ENCODE data around the gene CADPS2. TPM values are rescaled to one million over a fixed set of nuclear protein-coding genes. Genes with fewer than 3 reads are reported as not detected.

CADPS2 gene
- total and polyA plus RNA-seq, 8 donors, result 7.0 to 57.8 (median 29.7) TPM

DNA sequence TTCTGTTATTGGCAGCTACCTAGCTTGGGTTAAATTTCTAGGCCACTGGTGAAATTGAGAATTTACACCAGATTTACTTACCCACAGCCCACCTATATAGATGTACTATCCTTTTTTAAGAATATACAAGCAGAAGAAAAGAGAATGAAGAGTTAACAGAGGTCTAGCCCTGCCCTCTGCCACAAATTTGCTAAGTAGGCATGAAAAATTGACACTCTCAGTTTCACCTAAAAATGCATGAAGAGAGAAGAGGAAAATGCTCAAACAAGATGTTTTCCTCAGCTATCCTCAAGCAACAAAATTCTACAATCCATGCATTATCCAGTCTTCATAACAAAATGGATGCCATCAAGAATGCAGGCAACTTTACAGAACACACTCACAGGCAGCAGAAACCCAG is 158.9 kb downstream of the CADPS2 start:
- Histone ChIP-seq H3K27ac (no peak overlapping the region), H3K4me3 (no peak overlapping the region), H3K27me3 (no peaks in the 10 kb centered on the region), H3K4me1 (peaks cover 0 to 20% (median 7%) of the 10 kb centered on the region in 4 donors), H3K9me3 (no peaks in the 10 kb centered on the region), H3K36me3 (no peaks in the 10 kb centered on the region)
- intact Hi-C loops (cut with DNase I; ENCODE audit: low total_unique reads), result no loop called here
- TF ChIP-seq POLR2A (IDR thresholded peaks at IDR 0.05), result no peak
- TF ChIP-seq POLR2AphosphoS5 (IDR thresholded peaks at IDR 0.05), result no peak
- no peak for TF ChIP-seq EP300 (IDR thresholded peaks at IDR 0.05)
- TF ChIP-seq CTCF (IDR thresholded peaks at IDR 0.05), result no peak
- no peak for DNase-seq

- no peaks in the 10 kb centered on the region for H3K36me3 ChIP-seq
- no peak for TF ChIP-seq EP300 (IDR thresholded peaks at IDR 0.05)
- TF ChIP-seq POLR2A (IDR thresholded peaks at IDR 0.05), result no peak
- TF ChIP-seq POLR2AphosphoS5 (IDR thresholded peaks at IDR 0.05), result no peak
- TF ChIP-seq CTCF (IDR thresholded peaks at IDR 0.05), result no peak
- 42 to 58% (median 49%) methylated on average over 2 of the region's 2 CpGs for WGBS, 5 donors
- no peaks in the 10 kb centered on the region for H3K27me3 ChIP-seq
- H3K9me3 ChIP-seq, result no peaks in the 10 kb centered on the region
- H3K4me3 ChIP-seq, result no peak overlapping the region
- intact Hi-C loops (cut with DNase I; ENCODE audit: low total_unique reads), result no loop called here
- DNase-seq, result no peak
- H3K4me1 ChIP-seq, result peaks cover 0 to 20% (median 7%) of the 10 kb centered on the region in 4 donors
- H3K27ac ChIP-seq, result no peak overlapping the region
Measured at GRCh38 chr7:122726881-122727280, 159.4 kb downstream of the CADPS2 start.

DNA sequence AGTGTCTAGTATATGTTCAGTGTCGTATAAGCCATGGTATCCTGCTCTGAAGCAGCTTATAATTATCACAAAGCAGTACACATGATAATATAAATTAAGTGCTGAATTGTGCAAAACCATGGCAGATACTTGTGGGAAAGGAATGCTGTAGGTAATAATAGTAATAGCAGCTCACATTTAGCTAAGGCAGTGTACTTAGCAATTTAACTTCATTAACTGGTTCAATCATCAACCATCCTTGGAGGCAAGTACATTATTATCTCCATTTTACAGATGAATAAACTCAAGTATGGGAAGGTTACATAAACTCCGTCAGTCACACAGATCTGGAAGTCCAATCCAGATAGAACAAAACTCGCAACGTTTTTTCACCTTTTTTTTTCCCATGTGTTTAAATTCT is 161.9 kb downstream of the CADPS2 start:
- no peaks in the 10 kb centered on the region for H3K36me3 ChIP-seq
- no peak for DNase-seq
- WGBS, 5 donors, result 79 to 86% (median 83%) methylated on average over 4 of the region's 4 CpGs

DNA sequence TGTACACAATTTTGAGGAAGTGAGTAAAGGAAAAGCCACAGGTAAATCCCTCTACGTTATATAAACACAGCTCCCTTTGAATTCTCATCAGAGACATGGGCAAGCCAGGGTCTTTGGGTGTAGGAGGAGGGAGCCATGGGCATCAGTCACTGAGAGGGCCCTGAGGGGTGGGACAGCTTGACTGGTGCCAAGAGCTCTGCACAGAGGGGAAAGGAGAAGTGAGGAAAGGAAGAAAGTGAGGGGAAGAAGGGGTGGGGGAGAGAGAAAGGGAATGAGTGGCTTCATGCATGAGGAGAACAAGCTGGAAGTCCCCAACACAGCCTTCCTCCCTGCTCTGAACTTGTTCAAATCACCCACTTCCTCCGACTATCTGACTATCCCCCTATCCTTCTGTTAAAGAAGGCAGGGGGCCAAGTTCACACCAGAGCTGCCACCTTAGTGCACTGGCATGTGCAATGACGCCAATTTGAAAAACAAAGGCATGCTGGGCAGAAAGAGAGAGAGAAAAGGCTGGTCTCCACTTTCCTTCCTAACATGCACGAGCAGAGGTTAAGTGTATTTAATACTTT is 167.2 kb downstream of the CADPS2 start:
- TF ChIP-seq POLR2AphosphoS5 (IDR thresholded peaks at IDR 0.05) (no peak), CTCF (IDR thresholded peaks at IDR 0.05) (no peak), POLR2A (IDR thresholded peaks at IDR 0.05) (no peak), EP300 (IDR thresholded peaks at IDR 0.05) (no peak)
- H3K4me1 ChIP-seq, result no peaks in the 10 kb centered on the region
- H3K27ac ChIP-seq, result no peak overlapping the region
- H3K36me3 ChIP-seq, result no peaks in the 10 kb centered on the region
- H3K4me3 ChIP-seq, result no peak overlapping the region
- no peaks in the 10 kb centered on the region for H3K9me3 ChIP-seq
- intact Hi-C loops (cut with DNase I; ENCODE audit: low total_unique reads), result no loop called here
- WGBS, 5 donors, result 78 to 88% (median 84%) methylated on average over 4 of the region's 4 CpGs
- no peak for DNase-seq
- no peaks in the 10 kb centered on the region for H3K27me3 ChIP-seq

More for the DNA sequence above, 161.9 kb downstream of the CADPS2 start:
- H3K27ac ChIP-seq, result no peak overlapping the region
- H3K27me3 ChIP-seq, result no peaks in the 10 kb centered on the region
- intact Hi-C loops (cut with DNase I; ENCODE audit: low total_unique reads), result no loop called here
- peaks cover 0 to 20% (median 7%) of the 10 kb centered on the region in 4 donors for H3K4me1 ChIP-seq
- TF ChIP-seq CTCF (IDR thresholded peaks at IDR 0.05), result no peak
- no peak overlapping the region for H3K4me3 ChIP-seq
- no peaks in the 10 kb centered on the region for H3K9me3 ChIP-seq
